ENCODE data around the gene GTF2A1L. TPM values are rescaled to one million over a fixed set of nuclear protein-coding genes. Genes with fewer than 3 reads are reported as not detected.

GTF2A1L gene
- total and polyA plus RNA-seq, 2 experiments from 2014 or later: 0.65 to 0.94 TPM

- H2AFZ ChIP-seq: no peak overlapping the region
- peaks cover 6% of the 10 kb centered on the region for H3K4me1 Mint-ChIP-seq
- no peaks in the 10 kb centered on the region for H3K36me3 ChIP-seq (ENCODE audit: insufficient read depth)
- no peak overlapping the region for H3K27ac Mint-ChIP-seq
- no peaks in the 10 kb centered on the region for H3F3A ChIP-seq (replicated peaks; ENCODE audit: low read depth)
- DNase-seq (ENCODE audit: low spot score): no peak
- no peaks in the 10 kb centered on the region for H3K4me1 ChIP-seq (ENCODE audit: insufficient read depth)
- no peak overlapping the region for H3K4me3 Mint-ChIP-seq
- TF ChIP-seq ZNF331 (CRISPR knock-in tag; IDR thresholded peaks at IDR 0.05; ENCODE audit: low read depth): no peak
- no peak for TF ChIP-seq CREB1 (CRISPR knock-in tag; IDR thresholded peaks at IDR 0.05; ENCODE audit: low read depth)
- no peaks in the 10 kb centered on the region for H3K9me3 Mint-ChIP-seq
- H3K9me2 ChIP-seq (ENCODE audit: insufficient read depth): no peaks in the 10 kb centered on the region
- H3K79me2 ChIP-seq (replicated peaks; ENCODE audit: insufficient read depth): no peaks in the 10 kb centered on the region
- no peak overlapping the region for H3K4me2 ChIP-seq
- no peak for ATAC-seq
- no peaks in the 10 kb centered on the region for H4K20me1 ChIP-seq (replicated peaks; ENCODE audit: insufficient read depth)
- no peaks in the 10 kb centered on the region; the same call in 2 of the 3 replicates for H3K36me3 Mint-ChIP-seq (ENCODE audit: low read depth)
- H3K27ac ChIP-seq (ENCODE audit: low read depth): no peak overlapping the region
- no peak overlapping the region for H3K4me3 ChIP-seq
- H3K27me3 ChIP-seq (ENCODE audit: insufficient read depth): no peaks in the 10 kb centered on the region
- H3K27me3 Mint-ChIP-seq (ENCODE audit: insufficient read depth, low read depth, poor library complexity): peaks cover 6% of the 10 kb centered on the region
Measured at GRCh38 chr2:48569433-48569832, 48.2 kb upstream of the GTF2A1L start.

DNA sequence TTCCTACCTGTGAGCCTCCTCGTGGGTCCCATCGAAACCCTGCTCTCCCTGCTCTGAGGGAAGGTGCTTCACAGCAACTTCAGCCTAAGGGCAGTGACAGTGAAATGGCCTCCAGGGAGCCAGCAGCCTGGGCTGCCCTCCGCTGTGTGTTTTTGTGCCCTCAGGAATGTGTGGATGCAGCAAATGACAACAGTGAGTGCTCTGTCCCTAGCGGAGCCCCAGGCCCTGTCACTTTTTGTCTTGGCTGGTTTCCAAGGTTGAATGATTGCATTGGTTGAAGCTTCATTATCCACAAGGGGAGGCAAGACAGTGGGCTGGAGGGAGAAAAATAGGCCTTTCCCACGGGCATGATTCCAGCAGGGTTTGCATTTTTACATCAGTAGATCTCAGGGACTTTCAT is 44.8 kb upstream of the GTF2A1L start:
- H3K27me3 ChIP-seq (ENCODE audit: insufficient read depth): no peaks in the 10 kb centered on the region
- no peak overlapping the region for H2AFZ ChIP-seq
- Mint-ChIP-seq H3K9me3 (no peaks in the 10 kb centered on the region), H3K4me3 (no peak overlapping the region), H3K27me3 (ENCODE audit: insufficient read depth, low read depth, poor library complexity) (peaks cover 6% of the 10 kb centered on the region), H3K36me3 (ENCODE audit: low read depth) (no peaks in the 10 kb centered on the region), H3K4me1 (no peaks in the 10 kb centered on the region), H3K27ac (no peak overlapping the region)
- H3K36me3 ChIP-seq (ENCODE audit: insufficient read depth): no peaks in the 10 kb centered on the region
- no peaks in the 10 kb centered on the region for H4K20me1 ChIP-seq (replicated peaks; ENCODE audit: insufficient read depth)
- H3K4me1 ChIP-seq (ENCODE audit: insufficient read depth): no peaks in the 10 kb centered on the region
- no peak overlapping the region for H3K4me2 ChIP-seq
- DNase-seq (ENCODE audit: low spot score) (peak; percentile 19), ATAC-seq (peak; percentile 78)
- no peaks in the 10 kb centered on the region for H3K9me2 ChIP-seq (ENCODE audit: insufficient read depth)
- H3K27ac ChIP-seq (ENCODE audit: low read depth): no peak overlapping the region
- no peaks in the 10 kb centered on the region for H3F3A ChIP-seq (replicated peaks; ENCODE audit: low read depth)
- no peak overlapping the region for H3K4me3 ChIP-seq
- no peaks in the 10 kb centered on the region for H3K79me2 ChIP-seq (replicated peaks; ENCODE audit: insufficient read depth)
- TF ChIP-seq CREB1 (CRISPR knock-in tag; IDR thresholded peaks at IDR 0.05; ENCODE audit: low read depth) (no peak), JUNB (IDR thresholded peaks at IDR 0.05; ENCODE audit: unreplicated experiment) (no peak), NANOG (IDR thresholded peaks at IDR 0.05; ENCODE audit: borderline replicate concordance) (no peak), ZNF114 (CRISPR knock-in tag; IDR thresholded peaks at IDR 0.05) (no peak), CTCF (conservative IDR thresholded peaks at IDR 0.05; ENCODE audit: low read depth in 2 of 2) (no peak), ZNF331 (CRISPR knock-in tag; IDR thresholded peaks at IDR 0.05; ENCODE audit: low read depth) (no peak), POLR2AphosphoS5 (IDR thresholded peaks at IDR 0.05; ENCODE audit: low read depth) (no peak), EZH2 (IDR thresholded peaks at IDR 0.05; ENCODE audit: low read depth, unreplicated experiment) (no peak), STAT1 (IDR thresholded peaks at IDR 0.05; ENCODE audit: unreplicated experiment) (no peak)
- TF ChIP-seq, protein P1, sequence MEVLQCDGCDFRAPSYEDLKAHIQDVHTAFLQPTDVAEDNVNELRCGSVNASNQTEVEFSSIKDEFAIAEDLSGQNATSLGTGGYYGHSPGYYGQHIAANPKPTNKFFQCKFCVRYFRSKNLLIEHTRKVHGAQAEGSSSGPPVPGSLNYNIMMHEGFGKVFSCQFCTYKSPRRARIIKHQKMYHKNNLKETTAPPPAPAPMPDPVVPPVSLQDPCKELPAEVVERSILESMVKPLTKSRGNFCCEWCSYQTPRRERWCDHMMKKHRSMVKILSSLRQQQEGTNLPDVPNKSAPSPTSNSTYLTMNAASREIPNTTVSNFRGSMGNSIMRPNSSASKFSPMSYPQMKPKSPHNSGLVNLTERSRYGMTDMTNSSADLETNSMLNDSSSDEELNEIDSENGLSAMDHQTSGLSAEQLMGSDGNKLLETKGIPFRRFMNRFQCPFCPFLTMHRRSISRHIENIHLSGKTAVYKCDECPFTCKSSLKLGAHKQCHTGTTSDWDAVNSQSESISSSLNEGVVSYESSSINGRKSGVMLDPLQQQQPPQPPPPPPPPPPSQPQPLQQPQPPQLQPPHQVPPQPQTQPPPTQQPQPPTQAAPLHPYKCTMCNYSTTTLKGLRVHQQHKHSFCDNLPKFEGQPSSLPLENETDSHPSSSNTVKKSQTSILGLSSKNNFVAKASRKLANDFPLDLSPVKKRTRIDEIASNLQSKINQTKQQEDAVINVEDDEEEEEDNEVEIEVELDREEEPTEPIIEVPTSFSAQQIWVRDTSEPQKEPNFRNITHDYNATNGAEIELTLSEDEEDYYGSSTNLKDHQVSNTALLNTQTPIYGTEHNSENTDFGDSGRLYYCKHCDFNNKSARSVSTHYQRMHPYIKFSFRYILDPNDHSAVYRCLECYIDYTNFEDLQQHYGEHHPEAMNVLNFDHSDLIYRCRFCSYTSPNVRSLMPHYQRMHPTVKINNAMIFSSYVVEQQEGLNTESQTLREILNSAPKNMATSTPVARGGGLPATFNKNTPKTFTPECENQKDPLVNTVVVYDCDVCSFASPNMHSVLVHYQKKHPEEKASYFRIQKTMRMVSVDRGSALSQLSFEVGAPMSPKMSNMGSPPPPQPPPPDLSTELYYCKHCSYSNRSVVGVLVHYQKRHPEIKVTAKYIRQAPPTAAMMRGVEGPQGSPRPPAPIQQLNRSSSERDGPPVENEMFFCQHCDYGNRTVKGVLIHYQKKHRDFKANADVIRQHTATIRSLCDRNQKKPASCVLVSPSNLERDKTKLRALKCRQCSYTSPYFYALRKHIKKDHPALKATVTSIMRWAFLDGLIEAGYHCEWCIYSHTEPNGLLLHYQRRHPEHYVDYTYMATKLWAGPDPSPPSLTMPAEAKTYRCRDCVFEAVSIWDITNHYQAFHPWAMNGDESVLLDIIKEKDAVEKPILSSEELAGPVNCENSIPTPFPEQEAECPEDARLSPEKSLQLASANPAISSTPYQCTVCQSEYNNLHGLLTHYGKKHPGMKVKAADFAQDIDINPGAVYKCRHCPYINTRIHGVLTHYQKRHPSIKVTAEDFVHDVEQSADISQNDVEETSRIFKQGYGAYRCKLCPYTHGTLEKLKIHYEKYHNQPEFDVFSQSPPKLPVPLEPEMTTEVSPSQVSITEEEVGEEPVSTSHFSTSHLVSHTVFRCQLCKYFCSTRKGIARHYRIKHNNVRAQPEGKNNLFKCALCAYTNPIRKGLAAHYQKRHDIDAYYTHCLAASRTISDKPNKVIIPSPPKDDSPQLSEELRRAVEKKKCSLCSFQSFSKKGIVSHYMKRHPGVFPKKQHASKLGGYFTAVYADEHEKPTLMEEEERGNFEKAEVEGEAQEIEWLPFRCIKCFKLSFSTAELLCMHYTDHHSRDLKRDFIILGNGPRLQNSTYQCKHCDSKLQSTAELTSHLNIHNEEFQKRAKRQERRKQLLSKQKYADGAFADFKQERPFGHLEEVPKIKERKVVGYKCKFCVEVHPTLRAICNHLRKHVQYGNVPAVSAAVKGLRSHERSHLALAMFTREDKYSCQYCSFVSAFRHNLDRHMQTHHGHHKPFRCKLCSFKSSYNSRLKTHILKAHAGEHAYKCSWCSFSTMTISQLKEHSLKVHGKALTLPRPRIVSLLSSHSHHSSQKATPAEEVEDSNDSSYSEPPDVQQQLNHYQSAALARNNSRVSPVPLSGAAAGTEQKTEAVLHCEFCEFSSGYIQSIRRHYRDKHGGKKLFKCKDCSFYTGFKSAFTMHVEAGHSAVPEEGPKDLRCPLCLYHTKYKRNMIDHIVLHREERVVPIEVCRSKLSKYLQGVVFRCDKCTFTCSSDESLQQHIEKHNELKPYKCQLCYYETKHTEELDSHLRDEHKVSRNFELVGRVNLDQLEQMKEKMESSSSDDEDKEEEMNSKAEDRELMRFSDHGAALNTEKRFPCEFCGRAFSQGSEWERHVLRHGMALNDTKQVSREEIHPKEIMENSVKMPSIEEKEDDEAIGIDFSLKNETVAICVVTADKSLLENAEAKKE (CRISPR knock-in tag; IDR thresholded peaks at IDR 0.05): no peak
- TF ChIP-seq, protein P2, sequence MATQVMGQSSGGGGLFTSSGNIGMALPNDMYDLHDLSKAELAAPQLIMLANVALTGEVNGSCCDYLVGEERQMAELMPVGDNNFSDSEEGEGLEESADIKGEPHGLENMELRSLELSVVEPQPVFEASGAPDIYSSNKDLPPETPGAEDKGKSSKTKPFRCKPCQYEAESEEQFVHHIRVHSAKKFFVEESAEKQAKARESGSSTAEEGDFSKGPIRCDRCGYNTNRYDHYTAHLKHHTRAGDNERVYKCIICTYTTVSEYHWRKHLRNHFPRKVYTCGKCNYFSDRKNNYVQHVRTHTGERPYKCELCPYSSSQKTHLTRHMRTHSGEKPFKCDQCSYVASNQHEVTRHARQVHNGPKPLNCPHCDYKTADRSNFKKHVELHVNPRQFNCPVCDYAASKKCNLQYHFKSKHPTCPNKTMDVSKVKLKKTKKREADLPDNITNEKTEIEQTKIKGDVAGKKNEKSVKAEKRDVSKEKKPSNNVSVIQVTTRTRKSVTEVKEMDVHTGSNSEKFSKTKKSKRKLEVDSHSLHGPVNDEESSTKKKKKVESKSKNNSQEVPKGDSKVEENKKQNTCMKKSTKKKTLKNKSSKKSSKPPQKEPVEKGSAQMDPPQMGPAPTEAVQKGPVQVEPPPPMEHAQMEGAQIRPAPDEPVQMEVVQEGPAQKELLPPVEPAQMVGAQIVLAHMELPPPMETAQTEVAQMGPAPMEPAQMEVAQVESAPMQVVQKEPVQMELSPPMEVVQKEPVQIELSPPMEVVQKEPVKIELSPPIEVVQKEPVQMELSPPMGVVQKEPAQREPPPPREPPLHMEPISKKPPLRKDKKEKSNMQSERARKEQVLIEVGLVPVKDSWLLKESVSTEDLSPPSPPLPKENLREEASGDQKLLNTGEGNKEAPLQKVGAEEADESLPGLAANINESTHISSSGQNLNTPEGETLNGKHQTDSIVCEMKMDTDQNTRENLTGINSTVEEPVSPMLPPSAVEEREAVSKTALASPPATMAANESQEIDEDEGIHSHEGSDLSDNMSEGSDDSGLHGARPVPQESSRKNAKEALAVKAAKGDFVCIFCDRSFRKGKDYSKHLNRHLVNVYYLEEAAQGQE (IDR thresholded peaks at IDR 0.05; ENCODE audit: unreplicated experiment): no peak
